ENCODE measurements around the gene CLDN1. TPM values are rescaled to one million over a fixed set of nuclear protein-coding genes. Genes with fewer than 3 reads are reported as not detected.
"Not testable (repeated sequence)": the region's sequence is repeated elsewhere in the genome, so short reads cannot be mapped to it uniquely, and the experiment has no call there.

CLDN1 gene
- total and polyA plus RNA-seq, 2 experiments from 2014 or later: 46.9 to 106 TPM

- no peaks in the 10 kb centered on the region for H3K9me3 ChIP-seq (ENCODE audit: low read depth)
- no peaks in the 10 kb centered on the region for H3K36me3 ChIP-seq (replicated peaks; ENCODE audit: insufficient read depth, low read depth)
- H3K27ac ChIP-seq: no peak overlapping the region
- DNase-seq (ENCODE audit: low spot score): no peak
- no peaks in the 10 kb centered on the region for H3K4me1 ChIP-seq (ENCODE audit: insufficient read depth)
- H3K4me2 ChIP-seq: no peak overlapping the region
- no peaks in the 10 kb centered on the region for H3K27me3 ChIP-seq
- H4K20me1 ChIP-seq (ENCODE audit: insufficient read depth, poor library complexity, severe bottlenecking): no peaks in the 10 kb centered on the region
- 74% methylated on average over 2 of the region's 2 CpGs for WGBS (ENCODE audit: low lambda C conversion rate, missing lambda C conversion rate)
- TF ChIP-seq, protein P1, sequence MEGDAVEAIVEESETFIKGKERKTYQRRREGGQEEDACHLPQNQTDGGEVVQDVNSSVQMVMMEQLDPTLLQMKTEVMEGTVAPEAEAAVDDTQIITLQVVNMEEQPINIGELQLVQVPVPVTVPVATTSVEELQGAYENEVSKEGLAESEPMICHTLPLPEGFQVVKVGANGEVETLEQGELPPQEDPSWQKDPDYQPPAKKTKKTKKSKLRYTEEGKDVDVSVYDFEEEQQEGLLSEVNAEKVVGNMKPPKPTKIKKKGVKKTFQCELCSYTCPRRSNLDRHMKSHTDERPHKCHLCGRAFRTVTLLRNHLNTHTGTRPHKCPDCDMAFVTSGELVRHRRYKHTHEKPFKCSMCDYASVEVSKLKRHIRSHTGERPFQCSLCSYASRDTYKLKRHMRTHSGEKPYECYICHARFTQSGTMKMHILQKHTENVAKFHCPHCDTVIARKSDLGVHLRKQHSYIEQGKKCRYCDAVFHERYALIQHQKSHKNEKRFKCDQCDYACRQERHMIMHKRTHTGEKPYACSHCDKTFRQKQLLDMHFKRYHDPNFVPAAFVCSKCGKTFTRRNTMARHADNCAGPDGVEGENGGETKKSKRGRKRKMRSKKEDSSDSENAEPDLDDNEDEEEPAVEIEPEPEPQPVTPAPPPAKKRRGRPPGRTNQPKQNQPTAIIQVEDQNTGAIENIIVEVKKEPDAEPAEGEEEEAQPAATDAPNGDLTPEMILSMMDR (IDR thresholded peaks at IDR 0.05; ENCODE audit: poor library complexity): no peak
- no peaks in the 10 kb centered on the region for H3K9me2 ChIP-seq (replicated peaks; ENCODE audit: insufficient read depth)
- H3K79me2 ChIP-seq: no peaks in the 10 kb centered on the region
- H2AFZ ChIP-seq: no peak overlapping the region
- H3K4me3 ChIP-seq: no peak overlapping the region
Observed at GRCh38 chr3:190269101-190269500, 53.1 kb downstream of the CLDN1 start.

DNA sequence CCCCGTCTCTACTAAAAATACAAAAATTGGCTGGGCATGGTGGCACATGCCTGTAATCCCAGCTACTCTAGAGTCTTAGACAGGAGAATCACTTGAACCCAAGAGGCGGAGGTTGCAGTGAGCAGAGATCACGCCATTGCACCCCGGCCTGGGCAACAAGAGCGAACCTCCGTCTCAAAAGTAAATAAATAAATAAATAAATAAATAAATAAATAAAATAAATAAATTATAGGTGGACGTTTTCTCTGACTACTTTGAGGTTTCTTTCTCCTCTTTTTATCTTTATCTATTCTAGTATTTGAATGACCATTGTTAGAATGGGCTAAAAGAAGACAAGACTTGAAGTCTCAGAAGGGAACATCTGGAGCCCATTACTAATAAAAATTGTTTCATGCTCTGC is 54.8 kb downstream of the CLDN1 start:
- H3K9me2 ChIP-seq (replicated peaks; ENCODE audit: insufficient read depth); H3K4me2 ChIP-seq; DNase-seq (ENCODE audit: low spot score); H3K4me3 ChIP-seq; H3K79me2 ChIP-seq; H3K9me3 ChIP-seq (ENCODE audit: low read depth); H3K27me3 ChIP-seq; H3K27ac ChIP-seq; H4K20me1 ChIP-seq (ENCODE audit: insufficient read depth, poor library complexity, severe bottlenecking); H3K36me3 ChIP-seq (replicated peaks; ENCODE audit: insufficient read depth, low read depth); H3K4me1 ChIP-seq (ENCODE audit: insufficient read depth); H2AFZ ChIP-seq: not testable (repeated sequence)
- 94% methylated on average over 7 of the region's 7 CpGs for WGBS (ENCODE audit: low lambda C conversion rate, missing lambda C conversion rate)

DNA sequence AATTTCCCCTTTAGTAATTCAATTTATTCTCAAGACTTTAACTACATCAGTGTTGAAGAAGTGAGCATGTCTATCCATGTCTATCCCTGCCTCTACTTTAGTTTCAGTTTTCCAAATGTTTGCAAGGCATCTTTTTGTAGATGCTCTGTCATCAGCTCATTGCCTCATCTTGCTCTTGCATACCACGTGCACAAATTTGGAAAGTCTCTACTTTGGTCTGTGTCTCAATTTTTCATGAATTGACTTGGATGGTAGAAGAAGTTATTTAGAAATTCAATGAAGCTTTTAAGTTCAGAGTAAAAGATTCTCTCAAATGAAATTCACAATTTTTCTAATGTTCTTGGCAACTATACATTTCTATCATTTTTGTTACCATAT is 55.3 kb downstream of the CLDN1 start:
- Histone ChIP-seq H4K20me1 (ENCODE audit: insufficient read depth, poor library complexity, severe bottlenecking) (no peaks in the 10 kb centered on the region), H3K4me3 (no peak overlapping the region), H3K27ac (no peak overlapping the region), H3K4me1 (ENCODE audit: insufficient read depth) (no peaks in the 10 kb centered on the region), H2AFZ (no peak overlapping the region), H3K79me2 (no peaks in the 10 kb centered on the region), H3K27me3 (no peaks in the 10 kb centered on the region), H3K9me3 (ENCODE audit: low read depth) (no peaks in the 10 kb centered on the region), H3K4me2 (no peak overlapping the region), H3K36me3 (replicated peaks; ENCODE audit: insufficient read depth, low read depth) (no peaks in the 10 kb centered on the region), H3K9me2 (replicated peaks; ENCODE audit: insufficient read depth) (no peaks in the 10 kb centered on the region)
- TF ChIP-seq, protein P1 (IDR thresholded peaks at IDR 0.05; ENCODE audit: poor library complexity): no peak
- TF ChIP-seq EZH2phosphoT487 (IDR thresholded peaks at IDR 0.05; ENCODE audit: low read depth, severe bottlenecking, unreplicated experiment) (no peak), EZH2 (IDR thresholded peaks at IDR 0.05; ENCODE audit: borderline replicate concordance) (no peak)
- WGBS (ENCODE audit: low lambda C conversion rate, missing lambda C conversion rate): 100% methylated on average over 1 of the region's 1 CpG
- no peak for DNase-seq (ENCODE audit: low spot score)

DNA sequence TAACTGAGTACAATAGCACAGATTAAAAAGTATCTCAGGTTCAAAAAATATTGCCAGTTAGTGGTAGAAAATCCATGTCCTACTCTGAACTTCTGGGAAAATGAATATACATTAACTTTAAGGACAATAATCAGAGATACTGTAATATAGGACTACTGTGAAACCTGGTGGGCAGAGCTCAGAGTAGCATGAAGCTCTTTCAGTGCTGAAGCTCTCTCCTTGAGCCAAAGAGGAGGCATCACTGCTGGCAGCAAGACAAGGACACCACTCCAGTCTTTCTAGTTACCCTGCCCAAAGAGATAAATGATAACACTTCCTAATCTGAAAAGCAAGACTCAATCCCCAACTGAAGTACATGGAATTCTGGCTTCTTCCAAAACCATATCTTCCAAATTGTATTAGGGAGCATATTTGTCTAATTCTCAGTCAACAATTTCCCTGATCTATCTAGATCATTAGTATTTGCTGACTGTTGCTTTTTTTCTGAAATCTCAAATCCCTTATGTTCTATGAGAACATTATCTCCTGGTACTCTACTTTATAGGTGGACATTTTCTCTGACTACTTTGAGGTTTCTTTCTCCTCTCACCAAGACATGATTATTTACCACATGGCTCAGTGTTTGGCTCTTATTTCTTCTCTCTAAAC is 55.9 kb downstream of the CLDN1 start:
- H3K27ac ChIP-seq: peak overlapping the region; percentile 31
- H3K9me3 ChIP-seq (ENCODE audit: low read depth): no peaks in the 10 kb centered on the region
- no peak overlapping the region for H2AFZ ChIP-seq
- TF ChIP-seq EZH2phosphoT487 (IDR thresholded peaks at IDR 0.05; ENCODE audit: low read depth, severe bottlenecking, unreplicated experiment): no peak
- no peak for TF ChIP-seq EZH2 (IDR thresholded peaks at IDR 0.05; ENCODE audit: borderline replicate concordance)
- TF ChIP-seq, protein P1 (IDR thresholded peaks at IDR 0.05; ENCODE audit: poor library complexity): no peak
- no peaks in the 10 kb centered on the region for H3K36me3 ChIP-seq (replicated peaks; ENCODE audit: insufficient read depth, low read depth)
- DNase-seq (ENCODE audit: low spot score): no peak
- no peak overlapping the region for H3K4me2 ChIP-seq
- no peak overlapping the region for H3K4me3 ChIP-seq
- no peaks in the 10 kb centered on the region for H3K4me1 ChIP-seq (ENCODE audit: insufficient read depth)
- no peaks in the 10 kb centered on the region for H3K9me2 ChIP-seq (replicated peaks; ENCODE audit: insufficient read depth)
- H4K20me1 ChIP-seq (ENCODE audit: insufficient read depth, poor library complexity, severe bottlenecking): no peaks in the 10 kb centered on the region
- H3K27me3 ChIP-seq: no peaks in the 10 kb centered on the region
- H3K79me2 ChIP-seq: no peaks in the 10 kb centered on the region

Measured in hepatocyte (in vitro differentiated cells).